Activated CD4-positive, alpha-beta T cell treated with anti-CD3 and anti-CD28 coated beads, Interleukin-2, Interleukin-4, amounts not matched to agents 100 ng/mL and 50 ng/mL, durations not matched to agents 16 hours and 8 hours (primary cell): ENCODE measurements around the gene TUB.
A peak's percentile ranks its signal among the peaks of the same experiment; 100 is the strongest.

Experiments used
- DNase-seq: peaks from one replicate; pipeline ENCODE4 v3.0.0-alpha.2; 2020; ENCODE audit warnings: low spot score

TUB gene

DNA sequence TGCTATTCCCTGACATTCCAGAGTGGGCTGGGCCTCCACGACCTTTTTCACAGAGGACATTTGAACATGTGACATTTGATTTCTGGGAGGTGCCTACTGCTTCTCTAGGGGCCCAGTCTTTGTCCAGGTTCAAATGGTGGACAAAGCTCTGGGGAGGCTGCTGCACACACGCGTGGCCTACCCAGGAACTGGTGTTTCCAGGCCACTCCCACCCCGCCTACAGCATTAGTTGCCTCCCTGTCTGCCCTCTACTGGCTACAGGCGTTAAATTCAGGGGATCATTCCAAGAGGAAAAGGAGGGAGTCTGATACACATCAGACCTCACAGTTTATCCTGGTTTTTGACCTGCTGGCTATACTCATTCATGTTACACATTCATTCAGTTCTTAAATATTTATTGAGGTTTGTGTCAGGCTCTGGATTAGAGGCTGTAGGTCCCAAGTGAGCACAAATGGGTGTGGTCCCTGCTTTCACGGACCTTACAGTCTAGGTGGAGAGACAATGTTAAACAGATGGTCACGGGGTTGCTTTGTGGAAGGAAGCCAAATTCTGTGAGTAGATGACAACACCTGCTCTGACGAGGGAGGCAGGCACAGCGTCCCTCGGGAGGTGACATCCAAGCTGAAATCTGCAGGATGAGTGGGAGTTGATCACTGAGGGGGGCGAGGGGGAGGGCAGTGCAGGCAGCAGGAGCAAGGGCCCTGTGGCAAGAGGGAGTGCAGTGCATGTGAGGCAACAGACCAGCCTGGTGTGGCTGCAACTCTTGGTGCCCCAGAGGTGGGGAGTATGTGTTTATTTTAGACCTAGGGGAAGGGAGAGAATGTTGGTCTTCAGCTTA is 11.8 kb downstream of the TUB start:
- DNase-seq, result peak; percentile 54

DNA sequence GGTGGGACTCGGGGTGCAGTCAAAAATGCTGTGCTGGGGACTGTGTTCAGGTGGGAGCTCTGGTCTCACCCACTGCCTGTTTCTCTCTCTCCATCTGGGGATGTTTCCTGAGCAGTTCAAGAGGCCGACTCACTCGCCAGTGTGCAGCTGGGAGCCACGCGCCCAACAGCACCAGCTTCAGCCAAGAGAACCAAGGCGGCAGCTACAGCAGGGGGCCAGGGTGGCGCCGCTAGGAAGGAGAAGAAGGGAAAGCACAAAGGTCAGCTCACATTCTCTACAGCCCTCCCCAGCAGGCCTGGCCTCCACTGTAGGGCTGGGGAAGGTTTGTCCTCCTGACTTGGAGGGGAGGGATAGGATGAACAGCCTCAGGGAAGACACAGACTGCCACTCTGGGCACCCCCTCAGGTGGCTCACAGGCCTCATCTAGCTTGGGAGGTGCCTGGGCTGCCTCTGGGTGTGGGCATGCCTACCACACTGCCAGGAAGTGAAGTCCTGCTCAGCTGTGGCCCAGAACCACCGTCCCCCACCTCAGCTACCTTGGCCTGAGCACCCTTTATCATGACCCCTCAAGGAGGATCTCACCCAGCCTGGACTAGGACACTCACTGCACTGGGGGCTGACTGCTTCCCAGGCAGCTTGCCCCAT is 13.0 kb downstream of the TUB start:
- no peak for DNase-seq

- DNase-seq, result no peak
Observed at GRCh38 chr11:8094656-8095055, 13.6 kb downstream of the TUB start.

DNA sequence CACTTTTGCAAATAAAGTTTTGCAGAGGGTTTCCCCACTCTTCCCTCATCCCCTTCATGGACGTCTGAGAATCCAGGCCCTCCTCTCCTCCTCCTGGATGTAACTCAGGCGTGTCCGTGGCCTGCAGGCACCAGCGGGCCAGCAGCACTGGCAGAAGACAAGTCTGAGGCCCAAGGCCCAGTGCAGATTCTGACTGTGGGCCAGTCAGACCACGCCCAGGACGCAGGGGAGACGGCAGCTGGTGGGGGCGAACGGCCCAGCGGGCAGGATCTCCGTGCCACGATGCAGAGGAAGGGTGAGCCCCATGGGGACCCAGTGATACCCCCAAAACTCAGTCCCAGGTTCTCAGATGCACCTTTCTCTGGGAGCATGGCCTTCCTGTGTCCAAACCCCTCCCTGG is 14.4 kb downstream of the TUB start:
- no peak for DNase-seq

GRCh38 chr11:8095806-8096522 is 15.0 kb downstream of the TUB start:
- no peak for DNase-seq

GRCh38 chr11:8096575-8096974 is 15.6 kb downstream of the TUB start:
- no peak for DNase-seq

- no peak for DNase-seq
Observed at GRCh38 chr11:8097062-8097461, 16.1 kb downstream of the TUB start.

DNA sequence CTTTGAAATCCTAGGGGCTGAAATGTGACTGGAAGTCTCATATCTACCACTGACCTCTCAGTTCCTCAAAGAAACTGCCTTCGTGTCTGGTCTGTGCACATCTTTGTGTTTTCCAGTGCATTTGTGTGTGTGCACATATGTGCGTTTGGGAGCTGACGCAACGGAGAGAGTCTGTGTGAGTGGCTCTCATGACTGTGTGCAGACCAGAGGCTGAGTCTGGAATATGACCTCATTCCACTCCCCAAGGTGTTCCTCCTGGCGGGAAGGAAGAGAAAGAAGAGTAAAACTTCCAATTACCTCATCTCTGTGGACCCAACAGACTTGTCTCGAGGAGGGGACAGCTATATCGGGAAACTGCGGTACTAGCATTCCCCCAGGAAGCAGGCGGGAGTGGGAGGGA is 16.5 kb downstream of the TUB start:
- DNase-seq, result no peak

DNA sequence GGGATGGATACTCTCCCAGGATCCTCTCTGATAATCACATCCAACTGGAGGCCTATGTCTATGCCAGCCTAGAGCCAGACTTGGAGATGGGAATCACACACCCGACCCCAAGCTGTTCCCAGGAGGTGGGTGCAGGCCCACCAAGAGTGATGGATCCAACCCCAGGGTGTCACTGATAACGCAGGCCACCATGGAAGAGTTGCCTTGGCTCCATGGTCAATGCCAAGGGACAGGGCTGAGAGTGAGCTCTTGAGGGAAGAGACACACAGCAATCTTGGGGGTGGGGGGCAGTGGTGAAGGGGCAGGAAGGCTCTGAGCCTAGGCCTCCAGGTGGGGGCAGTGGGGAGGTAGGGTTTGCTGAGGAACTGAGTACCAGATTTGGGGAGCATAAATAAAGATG is 16.9 kb downstream of the TUB start:
- no peak for DNase-seq

- no peak for DNase-seq
Observed at GRCh38 chr11:8098361-8098760, 17.4 kb downstream of the TUB start.

DNA sequence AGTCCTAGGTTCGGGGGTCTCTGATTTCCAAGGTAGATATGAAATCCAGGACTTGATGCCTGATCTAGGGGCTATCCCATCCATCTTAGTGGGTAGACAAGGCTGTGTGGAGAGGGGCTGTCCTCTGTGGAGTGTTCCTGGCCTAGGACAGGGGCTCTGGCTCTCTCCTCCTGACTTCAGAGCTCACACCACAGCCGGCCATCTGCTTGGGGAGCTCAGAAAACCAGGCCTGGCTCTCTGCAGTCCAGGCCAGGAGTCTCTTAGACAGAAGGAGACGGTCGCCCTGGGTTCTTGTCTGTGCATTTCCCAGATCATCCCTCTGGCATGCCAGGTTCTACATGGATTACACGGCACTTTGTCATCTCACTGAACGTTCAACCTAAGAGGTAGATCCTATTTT is 17.9 kb downstream of the TUB start:
- DNase-seq, result no peak

- DNase-seq, result peak; percentile 66
Observed at GRCh38 chr11:8099291-8099899, 18.4 kb downstream of the TUB start.

DNA sequence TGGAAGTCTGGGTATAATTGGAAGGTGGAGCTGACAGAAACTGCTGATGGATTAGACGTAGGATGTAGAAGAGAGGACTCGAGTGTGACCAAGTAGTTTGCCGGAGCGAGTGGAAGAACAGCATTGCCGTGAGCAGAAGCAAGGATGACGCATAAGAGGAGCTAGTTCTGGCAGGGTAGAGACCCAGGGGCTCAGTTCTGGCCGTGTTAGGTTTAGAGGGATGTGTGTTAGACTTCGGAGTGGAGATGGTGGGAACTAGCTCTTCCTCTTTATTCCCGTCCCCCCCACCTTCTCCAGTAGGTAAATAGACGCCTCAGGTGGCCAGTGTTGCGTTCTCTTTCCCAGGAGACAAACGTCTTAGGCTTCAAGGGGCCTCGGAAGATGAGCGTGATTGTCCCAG is 19.1 kb downstream of the TUB start:
- DNase-seq, result no peak

DNA sequence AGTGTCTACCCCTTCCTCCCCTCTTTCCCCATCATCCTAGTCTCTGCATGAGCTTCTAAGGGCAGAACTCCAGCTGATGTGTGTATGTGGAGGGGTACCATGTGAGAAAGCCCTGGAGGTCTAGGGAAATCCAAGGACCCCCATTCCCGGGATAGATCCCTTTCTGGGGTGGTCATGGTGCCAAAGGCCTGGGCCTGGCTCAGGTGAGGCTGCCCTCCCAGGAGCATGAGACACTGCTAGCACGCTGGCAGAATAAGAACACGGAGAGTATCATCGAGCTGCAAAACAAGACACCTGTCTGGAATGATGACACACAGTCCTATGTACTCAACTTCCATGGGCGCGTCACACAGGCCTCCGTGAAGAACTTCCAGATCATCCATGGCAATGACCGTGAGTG is 19.6 kb downstream of the TUB start:
- DNase-seq, result no peak

- DNase-seq, result no peak
Observed at GRCh38 chr11:8101421-8101820, 20.4 kb downstream of the TUB start.

DNA sequence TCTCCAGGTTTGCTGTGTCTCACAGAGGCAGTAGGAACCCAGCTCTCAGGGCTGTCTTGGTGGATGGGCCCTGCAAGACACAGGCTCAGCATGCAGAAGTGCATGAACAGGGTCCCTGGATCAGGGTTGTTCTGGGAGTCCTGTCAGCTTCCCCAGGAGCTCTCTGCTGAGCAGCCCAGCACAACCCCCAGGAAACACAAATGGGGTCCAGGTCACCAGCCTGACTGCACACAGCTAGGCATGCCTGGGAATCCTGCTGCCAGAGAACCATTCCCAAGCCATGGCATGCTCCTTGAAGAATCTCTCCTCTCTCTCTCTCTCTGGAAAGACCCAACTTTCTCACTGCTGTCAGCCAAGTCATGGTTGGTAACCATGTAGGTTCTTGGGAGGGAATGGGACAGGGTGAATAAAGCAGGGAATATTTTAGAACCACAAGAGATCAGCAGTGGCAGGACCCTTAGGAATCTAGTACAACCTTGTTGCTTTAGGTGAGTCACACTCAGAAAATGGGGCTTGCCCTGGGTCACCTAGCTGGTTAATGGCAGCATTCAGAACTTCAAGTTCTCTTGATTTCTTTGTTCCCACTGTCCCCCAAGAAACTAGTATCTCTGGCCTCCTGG is 21.4 kb downstream of the TUB start:
- no peak for DNase-seq

GRCh38 chr11:8102965-8103364 is 22.0 kb downstream of the TUB start:
- DNase-seq, result no peak

- DNase-seq, result no peak
Observed at GRCh38 chr11:8103909-8104308, 22.9 kb downstream of the TUB start.

DNA sequence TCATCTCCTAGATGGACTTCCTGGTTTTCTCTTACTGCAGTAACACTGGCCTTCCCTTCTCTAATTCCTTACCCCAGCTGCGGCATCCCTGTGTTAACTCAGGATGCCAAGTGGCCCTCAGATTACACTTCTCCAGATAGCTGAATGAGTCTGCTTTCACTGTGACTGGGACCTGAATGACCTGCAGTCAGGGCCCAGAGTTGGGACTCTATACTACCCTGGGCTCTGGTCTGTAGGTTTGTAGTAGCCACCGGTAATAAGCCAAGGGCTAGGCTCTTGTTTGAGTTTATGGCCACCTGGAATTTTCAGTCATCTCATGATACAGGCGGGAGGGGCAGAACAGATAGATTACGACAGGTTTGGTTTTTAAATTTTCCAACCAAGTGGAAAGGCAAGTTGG is 24.1 kb downstream of the TUB start:
- DNase-seq, result no peak

GRCh38 chr11:8105666-8106065 is 24.7 kb downstream of the TUB start:
- DNase-seq, result no peak

- no peak for DNase-seq
Observed at GRCh38 chr11:8106679-8107078, 25.7 kb downstream of the TUB start.

GRCh38 chr11:8107642-8108041 is 26.6 kb downstream of the TUB start:
- no peak for DNase-seq
